ENCODE results near the gene MAD1L1. TPM values are rescaled to one million over a fixed set of nuclear protein-coding genes. Genes with fewer than 3 reads are reported as not detected.

Gene MAD1L1
- total RNA-seq, 4 donors from 2014 or later, result 21.0 to 49.7 (median 29.8) TPM

- no peak for TF ChIP-seq CTCF (IDR thresholded peaks at IDR 0.05; ENCODE audit: low read depth)
These were observed 418.5 kb downstream of the MAD1L1 start for GRCh38 chr7:1814089-1814811.

GRCh38 chr7:1813394-1814088 lies 419.2 kb downstream of the MAD1L1 start:
- no peak for TF ChIP-seq CTCF (IDR thresholded peaks at IDR 0.05; ENCODE audit: low read depth)

GRCh38 chr7:1812509-1813393 lies 420.0 kb downstream of the MAD1L1 start:
- TF ChIP-seq CTCF (IDR thresholded peaks at IDR 0.05; ENCODE audit: low read depth), result no peak

GRCh38 chr7:1811850-1812508 lies 420.8 kb downstream of the MAD1L1 start:
- no peak for TF ChIP-seq CTCF (IDR thresholded peaks at IDR 0.05; ENCODE audit: low read depth)

- TF ChIP-seq CTCF (IDR thresholded peaks at IDR 0.05; ENCODE audit: low read depth), result no peak
These were observed 421.5 kb downstream of the MAD1L1 start for GRCh38 chr7:1810961-1811849.

GRCh38 chr7:1810521-1810920 lies 422.2 kb downstream of the MAD1L1 start:
- no peak for TF ChIP-seq CTCF (IDR thresholded peaks at IDR 0.05; ENCODE audit: low read depth)
